ENCODE results near the gene MMP24. TPM values are rescaled to one million over a fixed set of nuclear protein-coding genes. Genes with fewer than 3 reads are reported as not detected.

MMP24 gene
- total RNA-seq, 4 donors from 2014 or later = 0.51 to 2.6 (median 2.0) TPM

DNA sequence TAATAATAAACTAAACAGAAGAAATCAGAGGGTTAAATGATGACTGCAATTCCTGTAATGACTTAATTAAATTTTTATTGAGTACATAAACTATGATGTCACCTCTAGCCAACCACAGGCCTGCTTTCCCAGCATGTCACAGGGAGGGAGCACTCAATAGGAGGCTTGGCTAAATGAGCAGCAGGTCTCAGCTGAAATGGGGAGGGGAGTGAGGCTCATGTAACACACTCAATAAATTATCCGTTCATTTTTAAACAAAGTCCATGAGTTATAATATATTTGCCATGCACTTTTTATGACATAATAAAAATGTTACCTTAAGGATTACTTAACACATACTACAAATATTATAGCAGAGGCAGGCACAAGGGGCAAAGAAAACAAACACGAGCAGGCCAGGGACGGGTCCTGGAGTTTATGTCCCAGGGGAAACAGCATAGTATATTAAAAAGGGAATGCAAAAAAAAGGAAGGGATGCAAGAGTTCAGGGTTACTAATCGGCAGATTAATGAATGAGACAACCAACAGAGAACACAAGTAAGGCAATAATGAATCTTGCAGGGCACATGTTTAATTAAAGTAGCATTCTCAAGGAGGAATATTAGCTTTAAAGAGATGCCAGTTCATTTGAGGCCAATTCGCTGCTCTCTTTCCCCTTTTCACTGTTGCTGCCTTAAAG, 92.8 kb downstream of the MMP24 start:
- no peaks in the 10 kb centered on the region for H3K36me3 ChIP-seq
- H3K9me3 ChIP-seq = no peaks in the 10 kb centered on the region
- peaks cover 0 to 3% of the 10 kb centered on the region in 2 donors for H3K4me1 ChIP-seq
- no peak for DNase-seq
- peak overlapping the region in 1 of 2 donors; percentile 46 for H3K27ac ChIP-seq
- TF ChIP-seq, protein P1, sequence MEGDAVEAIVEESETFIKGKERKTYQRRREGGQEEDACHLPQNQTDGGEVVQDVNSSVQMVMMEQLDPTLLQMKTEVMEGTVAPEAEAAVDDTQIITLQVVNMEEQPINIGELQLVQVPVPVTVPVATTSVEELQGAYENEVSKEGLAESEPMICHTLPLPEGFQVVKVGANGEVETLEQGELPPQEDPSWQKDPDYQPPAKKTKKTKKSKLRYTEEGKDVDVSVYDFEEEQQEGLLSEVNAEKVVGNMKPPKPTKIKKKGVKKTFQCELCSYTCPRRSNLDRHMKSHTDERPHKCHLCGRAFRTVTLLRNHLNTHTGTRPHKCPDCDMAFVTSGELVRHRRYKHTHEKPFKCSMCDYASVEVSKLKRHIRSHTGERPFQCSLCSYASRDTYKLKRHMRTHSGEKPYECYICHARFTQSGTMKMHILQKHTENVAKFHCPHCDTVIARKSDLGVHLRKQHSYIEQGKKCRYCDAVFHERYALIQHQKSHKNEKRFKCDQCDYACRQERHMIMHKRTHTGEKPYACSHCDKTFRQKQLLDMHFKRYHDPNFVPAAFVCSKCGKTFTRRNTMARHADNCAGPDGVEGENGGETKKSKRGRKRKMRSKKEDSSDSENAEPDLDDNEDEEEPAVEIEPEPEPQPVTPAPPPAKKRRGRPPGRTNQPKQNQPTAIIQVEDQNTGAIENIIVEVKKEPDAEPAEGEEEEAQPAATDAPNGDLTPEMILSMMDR (IDR thresholded peaks at IDR 0.05) = no peak
- no peak for TF ChIP-seq POLR2A (IDR thresholded peaks at IDR 0.05)
- H3K4me3 ChIP-seq = no peak overlapping the region
- intact Hi-C loops (cut with DNase I; ENCODE audit: low total_unique reads) = no loop called here
- H3K27me3 ChIP-seq = no peaks in the 10 kb centered on the region

- Histone ChIP-seq H3K27ac (peak overlapping the region in 1 of 2 donors; percentile 46), H3K9me3 (no peaks in the 10 kb centered on the region), H3K27me3 (no peaks in the 10 kb centered on the region), H3K4me1 (peaks cover 0 to 3% of the 10 kb centered on the region in 2 donors), H3K36me3 (no peaks in the 10 kb centered on the region), H3K4me3 (no peak overlapping the region)
- intact Hi-C loops (cut with DNase I; ENCODE audit: low total_unique reads) = no loop called here
- TF ChIP-seq, protein P1 (IDR thresholded peaks at IDR 0.05) = no peak
- TF ChIP-seq POLR2A (IDR thresholded peaks at IDR 0.05) = no peak
- DNase-seq = no peak
These were observed 93.3 kb downstream of the MMP24 start for GRCh38 chr20:35319871-35320197.

DNA sequence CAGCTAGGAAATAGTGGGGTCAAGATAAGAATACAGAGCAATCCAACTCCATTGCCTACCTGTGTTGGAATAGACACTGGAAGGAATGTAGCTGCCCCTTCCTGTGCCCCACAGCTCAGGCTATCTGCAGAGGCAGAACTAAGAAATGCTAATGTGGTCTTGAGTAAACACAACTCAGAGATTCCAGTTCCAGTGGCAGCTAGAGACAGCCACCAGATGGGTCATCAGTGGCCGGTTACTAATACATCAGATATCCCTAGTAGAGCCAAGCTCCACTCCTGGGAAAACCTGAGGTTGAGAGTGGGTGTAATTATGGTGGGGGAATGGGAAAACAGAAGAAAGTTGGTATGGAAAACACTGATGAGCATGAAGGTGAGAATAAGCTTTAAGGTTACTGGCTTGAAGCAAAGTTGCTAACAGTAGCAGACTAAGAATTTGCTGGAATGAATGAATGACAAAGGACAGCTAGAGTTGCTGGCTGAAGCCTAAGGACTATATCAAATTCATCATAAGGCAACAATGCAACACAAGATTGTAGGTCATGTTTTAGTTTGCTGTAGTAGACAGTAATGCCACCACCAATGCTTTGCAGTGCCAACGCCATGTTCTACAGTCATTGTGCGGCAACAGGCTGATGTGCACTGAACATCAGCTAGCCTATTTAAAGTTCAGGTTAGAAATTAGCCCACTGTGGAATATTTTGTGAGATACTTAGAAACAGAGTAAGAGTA, 94.1 kb downstream of the MMP24 start:
- intact Hi-C loops (cut with DNase I; ENCODE audit: low total_unique reads) = no loop called here
- Histone ChIP-seq H3K27ac (peak overlapping the region in 1 of 2 donors; percentile 46), H3K27me3 (no peaks in the 10 kb centered on the region), H3K4me1 (peaks cover 0 to 3% of the 10 kb centered on the region in 2 donors), H3K9me3 (no peaks in the 10 kb centered on the region), H3K4me3 (no peak overlapping the region), H3K36me3 (no peaks in the 10 kb centered on the region)
- TF ChIP-seq POLR2A (IDR thresholded peaks at IDR 0.05) = no peak
- TF ChIP-seq, protein P1 (IDR thresholded peaks at IDR 0.05) = no peak
- DNase-seq = no peak

GRCh38 chr20:35325401-35325800, 98.9 kb downstream of the MMP24 start:
- Histone ChIP-seq H3K27me3 (no peaks in the 10 kb centered on the region), H3K9me3 (no peaks in the 10 kb centered on the region), H3K36me3 (no peaks in the 10 kb centered on the region), H3K27ac (no peak overlapping the region), H3K4me3 (no peak overlapping the region), H3K4me1 (no peaks in the 10 kb centered on the region)
- TF ChIP-seq, protein P1 (IDR thresholded peaks at IDR 0.05) = no peak
- TF ChIP-seq POLR2A (IDR thresholded peaks at IDR 0.05) = no peak
- DNase-seq = no peak
- intact Hi-C loops (cut with DNase I; ENCODE audit: low total_unique reads) = no loop called here

DNA sequence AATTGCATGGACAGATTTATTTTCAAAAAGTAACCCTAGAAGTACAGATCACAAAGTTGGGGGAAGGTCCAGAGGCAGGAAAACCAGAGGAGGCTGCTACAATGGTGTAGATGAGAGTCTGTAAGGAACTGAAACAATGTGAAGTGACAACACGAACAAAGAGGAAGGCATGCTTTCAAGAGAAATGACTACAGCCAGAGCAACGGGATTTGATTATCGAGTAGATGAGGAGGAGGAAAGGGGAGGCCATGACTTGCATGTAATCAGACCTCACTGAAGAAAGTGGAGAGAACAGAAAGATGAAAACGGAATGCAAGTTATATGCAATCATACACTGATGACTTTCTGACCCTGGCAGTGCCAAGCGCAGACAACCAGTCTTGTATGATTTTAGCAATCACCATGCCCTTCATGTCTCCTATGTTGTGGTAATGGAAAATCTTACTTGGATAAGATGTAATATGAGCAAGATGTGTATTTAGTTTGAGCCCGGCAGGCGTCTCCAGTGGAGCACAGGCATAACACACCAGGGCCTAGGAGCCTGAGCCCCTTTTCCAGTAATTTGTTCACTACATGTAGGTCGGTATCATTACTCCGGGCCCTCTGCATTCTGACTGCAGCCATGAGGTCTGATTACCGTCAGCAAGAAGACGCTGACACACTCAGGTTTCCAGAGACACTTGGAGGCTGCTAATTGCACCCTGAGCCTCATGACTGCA, 99.7 kb downstream of the MMP24 start:
- Histone ChIP-seq H3K4me1 (no peaks in the 10 kb centered on the region), H3K27me3 (no peaks in the 10 kb centered on the region), H3K36me3 (no peaks in the 10 kb centered on the region), H3K27ac (no peak overlapping the region), H3K9me3 (no peaks in the 10 kb centered on the region), H3K4me3 (no peak overlapping the region)
- intact Hi-C loops (cut with DNase I; ENCODE audit: low total_unique reads) = no loop called here
- no peak for DNase-seq
- no peak for TF ChIP-seq POLR2A (IDR thresholded peaks at IDR 0.05)
- TF ChIP-seq, protein P1 (IDR thresholded peaks at IDR 0.05) = no peak

Data from uterus (tissue), 4 donors.